Panc1 (cell line): ENCODE results near the gene HYPK.

ENCODE experiments used
- CTCF ChIP-seq: fragments of 450-650 bp; IDR thresholded peaks from 2 replicates; pipeline ENCODE4 v1.5.1; 2017; ENCODE audit warnings: mild to moderate bottlenecking
- TF ChIP-seq, protein P1 (sequence below), 2 experiments: IDR thresholded peaks; 2 replicates each; pipeline ENCODE4 v1.6.1; 2011 to 2012; ENCODE audit warnings: low read depth in 2 of 2, control low read depth in 1 of 2, low read length in 1 of 2, mild to moderate bottlenecking in 1 of 2, moderate library complexity in 1 of 2; ENCODE audit not compliant: insufficient read depth in 1 of 2

GRCh38 chr15:43763819-43764446, 36.5 kb upstream of the HYPK start:
- TF ChIP-seq CTCF, result no peak
- TF ChIP-seq, protein P1, sequence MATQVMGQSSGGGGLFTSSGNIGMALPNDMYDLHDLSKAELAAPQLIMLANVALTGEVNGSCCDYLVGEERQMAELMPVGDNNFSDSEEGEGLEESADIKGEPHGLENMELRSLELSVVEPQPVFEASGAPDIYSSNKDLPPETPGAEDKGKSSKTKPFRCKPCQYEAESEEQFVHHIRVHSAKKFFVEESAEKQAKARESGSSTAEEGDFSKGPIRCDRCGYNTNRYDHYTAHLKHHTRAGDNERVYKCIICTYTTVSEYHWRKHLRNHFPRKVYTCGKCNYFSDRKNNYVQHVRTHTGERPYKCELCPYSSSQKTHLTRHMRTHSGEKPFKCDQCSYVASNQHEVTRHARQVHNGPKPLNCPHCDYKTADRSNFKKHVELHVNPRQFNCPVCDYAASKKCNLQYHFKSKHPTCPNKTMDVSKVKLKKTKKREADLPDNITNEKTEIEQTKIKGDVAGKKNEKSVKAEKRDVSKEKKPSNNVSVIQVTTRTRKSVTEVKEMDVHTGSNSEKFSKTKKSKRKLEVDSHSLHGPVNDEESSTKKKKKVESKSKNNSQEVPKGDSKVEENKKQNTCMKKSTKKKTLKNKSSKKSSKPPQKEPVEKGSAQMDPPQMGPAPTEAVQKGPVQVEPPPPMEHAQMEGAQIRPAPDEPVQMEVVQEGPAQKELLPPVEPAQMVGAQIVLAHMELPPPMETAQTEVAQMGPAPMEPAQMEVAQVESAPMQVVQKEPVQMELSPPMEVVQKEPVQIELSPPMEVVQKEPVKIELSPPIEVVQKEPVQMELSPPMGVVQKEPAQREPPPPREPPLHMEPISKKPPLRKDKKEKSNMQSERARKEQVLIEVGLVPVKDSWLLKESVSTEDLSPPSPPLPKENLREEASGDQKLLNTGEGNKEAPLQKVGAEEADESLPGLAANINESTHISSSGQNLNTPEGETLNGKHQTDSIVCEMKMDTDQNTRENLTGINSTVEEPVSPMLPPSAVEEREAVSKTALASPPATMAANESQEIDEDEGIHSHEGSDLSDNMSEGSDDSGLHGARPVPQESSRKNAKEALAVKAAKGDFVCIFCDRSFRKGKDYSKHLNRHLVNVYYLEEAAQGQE (IDR thresholded peaks at IDR 0.05; ENCODE audit: insufficient read depth in 1 of 2, low read depth in 2 of 2, low read length in 1 of 2), result no peak
